GM12865 (cell line): ENCODE data around the gene TEC.
A peak's percentile ranks its signal among the peaks of the same experiment; 100 is the strongest.
"Not testable (repeated sequence)": the region's sequence is repeated elsewhere in the genome, so short reads cannot be mapped to it uniquely, and the experiment has no call there.

ENCODE experiments used
- DNase-seq: peaks from one replicate; pipeline ENCODE4 v3.0.0; 2010; ENCODE audit warnings: low read depth
- H3K4me3 ChIP-seq: 2 replicates; pipeline ENCODE4 v1.5.1; 2011; ENCODE audit warnings: mild to moderate bottlenecking, low read depth, low read length, control low read depth
- CTCF ChIP-seq: IDR thresholded peaks from 2 replicates; pipeline ENCODE4 v1.5.1; 2011; ENCODE audit warnings: low read length, control low read depth, low read depth, inconsistent platforms; ENCODE audit not compliant: insufficient read depth; ENCODE audit errors: missing control alignments

TEC gene

GRCh38 chr4:48167538-48168263, 101.9 kb downstream of the TEC start:
- TF ChIP-seq CTCF = no peak
- peak; percentile 30 for DNase-seq
- no peak overlapping the region for H3K4me3 ChIP-seq

- DNase-seq, H3K4me3 ChIP-seq: not testable (repeated sequence)
Measured at GRCh38 chr4:48164561-48164960, 105.1 kb downstream of the TEC start.

- H3K4me3 ChIP-seq = no peak overlapping the region
- DNase-seq = no peak
- no peak for TF ChIP-seq CTCF
Measured at GRCh38 chr4:48163746-48164145, 105.9 kb downstream of the TEC start.

- H3K4me3 ChIP-seq = no peak overlapping the region
- DNase-seq = no peak
- TF ChIP-seq CTCF = no peak
Measured at GRCh38 chr4:48162162-48162561, 107.5 kb downstream of the TEC start.

DNA sequence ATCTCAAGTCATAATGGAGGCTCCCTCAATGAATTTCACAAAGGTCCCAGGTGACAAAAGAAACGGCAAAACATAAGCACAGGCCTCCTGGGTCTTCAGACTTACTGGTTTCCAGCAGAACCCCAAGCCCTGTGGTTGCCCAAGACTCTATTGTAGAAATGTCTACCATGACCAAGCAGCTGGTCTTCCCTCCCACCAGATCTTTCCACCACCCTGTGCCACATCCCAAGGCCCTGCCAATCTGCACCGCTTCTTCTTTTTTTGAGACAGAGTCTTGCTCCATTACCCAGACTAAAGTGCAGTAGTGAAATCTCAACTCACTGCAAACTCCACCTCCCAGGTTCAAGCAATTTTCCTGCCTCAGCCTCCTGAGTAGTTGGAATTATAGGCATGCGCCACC, 112.4 kb downstream of the TEC start:
- TF ChIP-seq CTCF = no peak
- DNase-seq = no peak
- H3K4me3 ChIP-seq = no peak overlapping the region

DNA sequence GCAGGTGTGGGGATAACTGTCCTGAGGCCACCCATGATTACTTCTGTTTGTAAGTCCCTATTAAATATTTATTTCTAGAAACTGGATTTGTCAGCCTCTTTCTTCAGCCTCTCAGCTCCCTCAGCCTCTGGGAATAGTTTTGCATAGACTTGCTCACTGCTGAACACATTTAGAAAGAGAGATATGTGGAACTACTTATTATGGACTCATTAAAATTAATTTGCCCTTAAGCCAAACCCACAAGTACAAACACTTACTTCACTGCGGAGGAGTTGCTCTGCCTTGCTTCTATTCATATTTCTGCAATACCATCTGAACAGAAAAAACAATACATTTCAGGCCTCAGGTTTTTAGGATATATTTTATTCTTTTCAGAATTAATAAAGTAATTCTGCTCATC, 113.2 kb downstream of the TEC start:
- no peak for TF ChIP-seq CTCF
- no peak for DNase-seq
- H3K4me3 ChIP-seq = no peak overlapping the region

- H3K4me3 ChIP-seq = no peak overlapping the region
- peak; percentile 58 for DNase-seq
- TF ChIP-seq CTCF = no peak
Measured at GRCh38 chr4:48153791-48154550, 115.7 kb downstream of the TEC start.
